GM23248 (cell line): ENCODE results near the gene BIRC7. TPM values are rescaled to one million over a fixed set of nuclear protein-coding genes. Genes with fewer than 3 reads are reported as not detected.

ENCODE experiments used
- DNase-seq: peaks from one replicate; pipeline ENCODE4 v3.0.0-alpha.2; 2015
- H2AFZ ChIP-seq: fragments of 200-600 bp; sonication (generic); 2 replicates; pipeline ENCODE4 v1.6.1; 2016; ENCODE audit warnings: antibody characterized with exemption
- H3F3A ChIP-seq: fragments of 200-600 bp; sonication (generic); 2 replicates; pipeline ENCODE4 v1.6.1; 2016; ENCODE audit warnings: mild to moderate bottlenecking, antibody characterized with exemption, mixed run types; ENCODE audit not compliant: insufficient read depth
- H3K27ac ChIP-seq: fragments of 200-600 bp; sonication (generic); 2 replicates; pipeline ENCODE4 v1.5.1; 2016; ENCODE audit warnings: mild to moderate bottlenecking
- H3K27me3 ChIP-seq: fragments of 200-600 bp; sonication (generic); replicated peaks from 2 replicates; pipeline ENCODE4 v1.6.1; 2016; ENCODE audit warnings: mild to moderate bottlenecking; ENCODE audit not compliant: insufficient read depth
- H3K36me3 ChIP-seq: fragments of 200-600 bp; sonication (generic); 2 replicates; pipeline ENCODE4 v1.6.1; 2016; ENCODE audit warnings: low read depth, mild to moderate bottlenecking
- H3K4me1 ChIP-seq: fragments of 200-600 bp; sonication (generic); 2 replicates; pipeline ENCODE4 v1.6.1; 2016; ENCODE audit warnings: mild to moderate bottlenecking; ENCODE audit not compliant: insufficient read depth
- H3K4me2 ChIP-seq: fragments of 200-600 bp; sonication (generic); one replicate; pipeline ENCODE4 v1.6.1; 2016; ENCODE audit warnings: mild to moderate bottlenecking; ENCODE audit not compliant: unreplicated experiment
- H3K4me3 ChIP-seq: fragments of 200-600 bp; sonication (generic); 2 replicates; pipeline ENCODE4 v1.5.1; 2016; ENCODE audit warnings: mild to moderate bottlenecking
- H3K79me2 ChIP-seq: fragments of 200-600 bp; sonication (generic); 2 replicates; pipeline ENCODE4 v1.6.1; 2016; ENCODE audit warnings: mild to moderate bottlenecking; ENCODE audit not compliant: insufficient read depth
- H3K9ac ChIP-seq: fragments of 200-600 bp; sonication (generic); 2 replicates; pipeline ENCODE4 v1.6.1; 2016; ENCODE audit warnings: mild to moderate bottlenecking
- H3K9me2 ChIP-seq: fragments of 200-600 bp; sonication (generic); 2 replicates; pipeline ENCODE4 v1.6.1; 2016; ENCODE audit warnings: mixed run types, mild to moderate bottlenecking, moderate library complexity; ENCODE audit not compliant: insufficient read depth
- H3K9me3 ChIP-seq: fragments of 200-600 bp; sonication (generic); one replicate; pipeline ENCODE4 v1.6.1; 2017; ENCODE audit warnings: low read depth
- H4K20me1 ChIP-seq: fragments of 200-600 bp; sonication (generic); 2 replicates; pipeline ENCODE4 v1.6.0; 2016; ENCODE audit not compliant: insufficient read depth
- EZH2 ChIP-seq: fragments of 200-600 bp; sonication (generic); IDR thresholded peaks from 2 replicates; pipeline ENCODE4 v1.6.1; 2018; ENCODE audit warnings: antibody characterized with exemption, mild to moderate bottlenecking; ENCODE audit not compliant: insufficient read depth, poor library complexity, severe bottlenecking
- EZH2phosphoT487 ChIP-seq: fragments of 200-600 bp; sonication (generic); IDR thresholded peaks from 2 replicates; pipeline ENCODE4 v1.6.1; 2018; ENCODE audit warnings: antibody characterized with exemption, moderate library complexity, mild to moderate bottlenecking, low read depth; ENCODE audit not compliant: insufficient read depth
- WGBS, 2 experiments: methylation state at CpG; one replicate each; pipeline ENCODE4 v1.1.6; 2015 to 2017; ENCODE audit warnings: low lambda C conversion rate in 2 of 2, low coverage in 1 of 2; ENCODE audit errors: missing lambda C conversion rate in 2 of 2; 5-methylcytosine and 5-hydroxymethylcytosine counted together
- in situ Hi-C: fragments of 300-500 bp; cut with MboI; formaldehyde crosslinking; loops from 2 replicates; pipeline ENCODE4 v1.15.0; 2020
- polyA plus RNA-seq: library from polyadenylated mRNA; unstranded; fragments of >200 nt; fragmentation: Nextera tagmentation; extraction: Ambion mirVana; gene quantifications from 2 replicates; pipeline ENCODE4 v1.2.1, GENCODE V29; 2016
- total RNA-seq: library from RNA; depleted of rRNA; stranded (reverse); fragments of >200 nt; shearing (Covaris generic); gene quantifications from 2 replicates; pipeline ENCODE4 v1.2.3, GENCODE V29; 2014

Gene BIRC7
- total and polyA plus RNA-seq, 2 experiments from 2014 or later: not detected

DNA sequence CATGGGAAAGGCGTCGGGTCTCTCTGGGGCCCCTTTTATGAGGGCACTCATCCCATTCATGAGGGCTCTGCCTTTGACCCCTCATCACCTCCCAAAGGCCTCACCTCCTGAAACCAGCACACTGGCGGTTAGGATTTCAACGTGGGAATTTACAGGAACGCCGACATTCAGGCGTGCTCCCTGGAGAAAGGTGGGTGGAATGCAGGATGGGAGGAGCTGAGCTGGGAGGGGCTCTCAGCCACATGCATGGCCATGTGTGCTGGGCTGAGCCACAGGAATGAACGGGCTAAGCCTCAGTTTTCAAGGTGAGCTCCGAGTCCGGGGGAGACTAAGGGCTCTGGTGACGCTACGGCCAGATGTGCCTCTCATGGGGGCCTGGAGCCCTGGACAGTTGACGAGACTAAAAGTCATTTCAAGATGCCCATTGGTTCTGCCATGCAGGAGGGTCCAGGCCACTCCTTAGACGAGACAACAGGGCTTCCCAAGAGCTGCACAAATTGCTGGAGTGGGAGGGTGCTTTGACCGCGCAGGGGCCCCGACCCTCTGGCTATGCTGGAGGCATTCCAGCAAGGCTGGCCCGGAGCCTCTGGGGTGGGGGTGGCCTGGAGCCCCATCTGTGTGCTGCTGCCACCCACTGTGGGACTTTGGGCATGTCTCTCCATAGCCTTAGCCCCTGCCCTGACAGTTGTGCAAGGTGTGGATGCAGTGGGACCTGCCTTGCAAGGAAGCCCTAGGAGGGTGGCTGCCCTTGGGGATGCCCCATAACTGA lies 33.1 kb downstream of the BIRC7 start:
- no peaks in the 10 kb centered on the region for H3F3A ChIP-seq
- 20 to 22% methylated on average over 17 to 18 of the region's 18 CpGs for WGBS, 2 experiments
- in situ Hi-C loops: no loop called here
- H3K79me2 ChIP-seq: peaks cover 29% of the 10 kb centered on the region
- no peak overlapping the region for H3K27ac ChIP-seq
- H3K27me3 ChIP-seq: peaks cover 8% of the 10 kb centered on the region; the same call in 1 of the 2 replicates
- H3K4me1 ChIP-seq: peaks cover 5% of the 10 kb centered on the region; the same call in 1 of the 2 replicates
- no peak overlapping the region for H3K4me2 ChIP-seq
- no peak overlapping the region for H2AFZ ChIP-seq
- no peaks in the 10 kb centered on the region for H3K36me3 ChIP-seq
- no peaks in the 10 kb centered on the region for H4K20me1 ChIP-seq
- TF ChIP-seq EZH2phosphoT487: no peak
- TF ChIP-seq EZH2: no peak
- H3K9me2 ChIP-seq: no peaks in the 10 kb centered on the region
- H3K4me3 ChIP-seq: no peak overlapping the region
- H3K9me3 ChIP-seq: no peaks in the 10 kb centered on the region
- H3K9ac ChIP-seq: no peak overlapping the region
- DNase-seq: peak; percentile 34

GRCh38 chr20:63269724-63270123 lies 34.0 kb downstream of the BIRC7 start:
- no peak overlapping the region for H3K4me3 ChIP-seq
- 79 to 88% methylated on average over 9 of the region's 9 CpGs for WGBS, 2 experiments
- no peak overlapping the region for H2AFZ ChIP-seq
- DNase-seq: no peak
- TF ChIP-seq EZH2phosphoT487 (no peak), EZH2 (no peak)
- in situ Hi-C loops: no loop called here
- H3F3A ChIP-seq: no peaks in the 10 kb centered on the region
- H3K9me2 ChIP-seq: no peaks in the 10 kb centered on the region
- H3K79me2 ChIP-seq: peaks cover 38% of the 10 kb centered on the region
- no peak overlapping the region for H3K27ac ChIP-seq
- H3K4me1 ChIP-seq: peaks cover 11% of the 10 kb centered on the region
- H3K4me2 ChIP-seq: no peak overlapping the region
- H3K9me3 ChIP-seq: no peaks in the 10 kb centered on the region
- peaks cover 3% of the 10 kb centered on the region; the same call in 1 of the 2 replicates for H3K27me3 ChIP-seq
- H4K20me1 ChIP-seq: no peaks in the 10 kb centered on the region; the same call in 1 of the 2 replicates
- no peak overlapping the region for H3K9ac ChIP-seq
- no peaks in the 10 kb centered on the region for H3K36me3 ChIP-seq

DNA sequence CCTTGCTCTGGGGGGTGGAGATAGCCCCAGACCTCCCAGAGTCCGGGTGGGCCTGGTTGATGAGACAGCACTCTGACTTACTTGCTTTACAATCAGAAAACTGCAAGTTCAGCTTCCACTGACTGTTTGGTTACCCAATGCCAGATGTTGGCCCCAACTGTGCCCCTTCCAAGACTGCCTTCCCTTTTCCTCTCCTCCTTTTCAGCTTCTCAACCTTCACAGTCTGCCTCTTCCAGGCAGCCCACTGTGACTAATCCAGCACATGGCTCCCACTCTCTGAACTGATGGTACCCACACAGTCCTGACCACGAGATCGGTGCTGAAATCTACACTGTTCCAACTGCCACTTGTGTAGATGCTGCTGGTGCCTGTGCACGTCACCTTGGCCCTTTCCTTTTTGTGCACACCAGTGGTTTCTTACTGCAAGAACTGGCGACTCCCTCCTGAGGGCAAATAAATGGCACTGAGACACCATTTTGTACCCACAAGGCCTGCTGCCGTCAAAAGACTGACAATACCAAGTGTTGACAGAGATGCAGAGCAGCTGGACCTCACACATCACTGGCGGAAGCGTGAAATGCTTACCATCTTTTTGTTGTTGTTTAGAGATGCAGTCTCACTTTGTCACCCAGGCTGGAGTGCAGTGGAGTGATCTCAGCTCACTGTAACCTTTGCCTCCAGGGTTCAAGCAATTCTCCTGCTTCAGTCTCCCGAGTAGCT lies 35.1 kb downstream of the BIRC7 start:
- Histone ChIP-seq H3K79me2 (peaks cover 48% of the 10 kb centered on the region), H3K4me3 (no peak overlapping the region), H3K9ac (no peak overlapping the region), H3K27me3 (no peaks in the 10 kb centered on the region), H3F3A (no peaks in the 10 kb centered on the region), H2AFZ (no peak overlapping the region), H3K4me1 (peaks cover 13% of the 10 kb centered on the region), H4K20me1 (no peaks in the 10 kb centered on the region; the same call in 1 of the 2 replicates), H3K27ac (no peak overlapping the region), H3K9me3 (no peaks in the 10 kb centered on the region), H3K4me2 (no peak overlapping the region), H3K9me2 (no peaks in the 10 kb centered on the region), H3K36me3 (no peaks in the 10 kb centered on the region)
- in situ Hi-C loops: no loop called here
- WGBS, 2 experiments: 78 to 80% methylated on average over 9 of the region's 9 CpGs
- DNase-seq: no peak
- TF ChIP-seq EZH2: no peak
- no peak for TF ChIP-seq EZH2phosphoT487

GRCh38 chr20:63272105-63273058 lies 36.7 kb downstream of the BIRC7 start, which contains the start of gene ARFGAP1:
ARFGAP1 (plus strand) TSS chr20:63272813; CDS start chr20:63275581, 2,768 bp downstream.
- H3K9ac ChIP-seq: peak within 1 kb of the TSS; percentile 99
- 0 out of 2 replicates have a peak, but pooled peaks cover 4% of the 10 kb centered on the region for H3K36me3 ChIP-seq
- no peaks in the 10 kb centered on the region for H3K27me3 ChIP-seq
- H3K9me3 ChIP-seq: no peaks in the 10 kb centered on the region
- H4K20me1 ChIP-seq: no peaks in the 10 kb centered on the region; the same call in 1 of the 2 replicates
- peak within 1 kb of the TSS; percentile 58 for H2AFZ ChIP-seq
- H3F3A ChIP-seq: no peaks in the 10 kb centered on the region
- peak within 1 kb of the TSS; percentile 87 for H3K27ac ChIP-seq
- no peaks in the 10 kb centered on the region for H3K9me2 ChIP-seq
- no peak for TF ChIP-seq EZH2phosphoT487
- TF ChIP-seq EZH2: no peak
- DNase-seq: peak; percentile 97
- in situ Hi-C loops: no loop called here
- peak within 1 kb of the TSS; percentile 90 for H3K4me2 ChIP-seq
- H3K4me3 ChIP-seq: peak within 1 kb of the TSS; percentile 100
- 0 to 2% methylated on average over 31 to 54 of the region's 97 CpGs for WGBS, 2 experiments
- H3K79me2 ChIP-seq: peaks cover 64% of the 10 kb centered on the region
- H3K4me1 ChIP-seq: peaks cover 13% of the 10 kb centered on the region
